ENCODE data around the gene SEC24C. TPM values are rescaled to one million over a fixed set of nuclear protein-coding genes. Genes with fewer than 3 reads are reported as not detected.

Gene SEC24C
- total RNA-seq, 2 experiments from 2014 or later, result 52.0 to 54.2 TPM

DNA sequence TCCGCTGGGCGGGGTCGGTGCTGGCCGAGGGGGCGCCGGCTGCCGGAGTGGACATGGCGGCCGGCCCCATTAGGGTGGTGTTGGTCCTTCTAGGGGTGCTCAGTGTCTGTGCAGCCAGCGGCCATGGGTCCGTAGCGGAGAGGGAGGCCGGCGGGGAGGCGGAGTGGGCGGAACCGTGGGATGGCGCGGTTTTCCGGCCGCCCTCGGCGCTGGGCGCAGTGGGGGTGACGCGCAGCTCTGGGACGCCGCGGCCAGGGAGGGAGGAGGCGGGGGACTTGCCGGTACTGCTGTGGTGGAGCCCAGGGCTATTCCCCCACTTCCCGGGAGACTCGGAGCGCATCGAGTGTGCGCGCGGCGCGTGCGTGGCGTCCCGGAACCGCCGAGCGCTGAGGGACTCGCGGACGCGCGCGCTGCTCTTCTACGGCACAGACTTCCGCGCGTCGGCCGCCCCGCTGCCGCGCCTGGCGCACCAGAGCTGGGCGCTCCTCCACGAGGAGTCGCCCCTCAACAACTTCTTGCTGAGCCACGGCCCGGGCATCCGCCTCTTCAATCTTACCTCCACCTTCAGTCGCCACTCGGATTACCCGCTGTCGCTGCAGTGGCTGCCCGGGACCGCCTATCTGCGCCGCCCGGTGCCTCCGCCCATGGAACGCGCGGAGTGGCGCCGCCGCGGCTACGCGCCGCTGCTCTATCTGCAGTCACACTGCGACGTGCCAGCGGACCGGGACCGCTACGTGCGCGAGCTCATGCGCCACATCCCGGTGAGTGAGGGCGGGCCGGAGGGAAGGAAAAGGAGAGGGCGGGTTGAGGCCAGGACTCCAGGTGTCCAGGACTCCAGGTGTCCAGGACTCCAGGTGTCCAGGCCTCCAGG, 28.3 kb downstream of the SEC24C start:
- Histone ChIP-seq H3K4me1 (ENCODE audit: insufficient read depth, low read length) (peaks cover 49% of the 10 kb centered on the region), H3K36me3 (ENCODE audit: insufficient read depth, low read length) (peaks cover 59% of the 10 kb centered on the region), H3K27me3 (ENCODE audit: control insufficient read depth in 1 of 2, insufficient read depth in 2 of 2, low read length in 2 of 2) (no peaks in the 10 kb centered on the region), H3K9me3 (ENCODE audit: control insufficient read depth in 1 of 2, insufficient read depth in 1 of 2, low read length in 2 of 2) (no peaks in the 10 kb centered on the region), H3K4me3 (ENCODE audit: low read length) (peak overlapping the region; percentile 90), H3K27ac (ENCODE audit: low read depth in 1 of 2, low read length in 2 of 2) (peak overlapping the region; percentile 91 to 92)
- ChIA-PET POLR2A (interaction anchor here (0.6 to 7.6 kb wide), 24 partner anchors 11 to 1438 kb away, joined by 3 to 244 read pairs (median 4); partner anchors contain the start of genes CAMK2G, CHCHD1, NDST2 and PPP3CB), CTCF (interaction anchor here (0.6 to 3.8 kb wide), 11 partner anchors 9 to 107 kb away, joined by 3 to 24 read pairs (median 9); partner anchors contain the start of genes CHCHD1, SEC24C and ZSWIM8)
- H3K27ac Mint-ChIP-seq, result peak overlapping the region; percentile 97
- peak overlapping the region; percentile 96 for H3K4me3 Mint-ChIP-seq
- ATAC-seq (ENCODE audit: poor library complexity) (peak; percentile 71), DNase-seq (peak; percentile 61 to 95 (median 76))
- H3K4me1 Mint-ChIP-seq (ENCODE audit: low read depth), result peaks cover 74% of the 10 kb centered on the region
- H3K27me3 Mint-ChIP-seq, result no peaks in the 10 kb centered on the region
- intact Hi-C loops (cut with DNase I, micrococcal nuclease), result loop anchor here (1.0 to 5.0 kb wide), 3 partner anchors 13 to 105 kb away; partner anchors contain the start of genes NDST2 (in 2 of the 2) and ZSWIM8 (in 1 of the 2)
- TF ChIP-seq, protein P1, sequence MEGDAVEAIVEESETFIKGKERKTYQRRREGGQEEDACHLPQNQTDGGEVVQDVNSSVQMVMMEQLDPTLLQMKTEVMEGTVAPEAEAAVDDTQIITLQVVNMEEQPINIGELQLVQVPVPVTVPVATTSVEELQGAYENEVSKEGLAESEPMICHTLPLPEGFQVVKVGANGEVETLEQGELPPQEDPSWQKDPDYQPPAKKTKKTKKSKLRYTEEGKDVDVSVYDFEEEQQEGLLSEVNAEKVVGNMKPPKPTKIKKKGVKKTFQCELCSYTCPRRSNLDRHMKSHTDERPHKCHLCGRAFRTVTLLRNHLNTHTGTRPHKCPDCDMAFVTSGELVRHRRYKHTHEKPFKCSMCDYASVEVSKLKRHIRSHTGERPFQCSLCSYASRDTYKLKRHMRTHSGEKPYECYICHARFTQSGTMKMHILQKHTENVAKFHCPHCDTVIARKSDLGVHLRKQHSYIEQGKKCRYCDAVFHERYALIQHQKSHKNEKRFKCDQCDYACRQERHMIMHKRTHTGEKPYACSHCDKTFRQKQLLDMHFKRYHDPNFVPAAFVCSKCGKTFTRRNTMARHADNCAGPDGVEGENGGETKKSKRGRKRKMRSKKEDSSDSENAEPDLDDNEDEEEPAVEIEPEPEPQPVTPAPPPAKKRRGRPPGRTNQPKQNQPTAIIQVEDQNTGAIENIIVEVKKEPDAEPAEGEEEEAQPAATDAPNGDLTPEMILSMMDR (IDR thresholded peaks at IDR 0.05), result no peak
- H3K9me3 Mint-ChIP-seq, result no peaks in the 10 kb centered on the region
- peaks cover 84% of the 10 kb centered on the region for H3K36me3 Mint-ChIP-seq (ENCODE audit: low read depth)

DNA sequence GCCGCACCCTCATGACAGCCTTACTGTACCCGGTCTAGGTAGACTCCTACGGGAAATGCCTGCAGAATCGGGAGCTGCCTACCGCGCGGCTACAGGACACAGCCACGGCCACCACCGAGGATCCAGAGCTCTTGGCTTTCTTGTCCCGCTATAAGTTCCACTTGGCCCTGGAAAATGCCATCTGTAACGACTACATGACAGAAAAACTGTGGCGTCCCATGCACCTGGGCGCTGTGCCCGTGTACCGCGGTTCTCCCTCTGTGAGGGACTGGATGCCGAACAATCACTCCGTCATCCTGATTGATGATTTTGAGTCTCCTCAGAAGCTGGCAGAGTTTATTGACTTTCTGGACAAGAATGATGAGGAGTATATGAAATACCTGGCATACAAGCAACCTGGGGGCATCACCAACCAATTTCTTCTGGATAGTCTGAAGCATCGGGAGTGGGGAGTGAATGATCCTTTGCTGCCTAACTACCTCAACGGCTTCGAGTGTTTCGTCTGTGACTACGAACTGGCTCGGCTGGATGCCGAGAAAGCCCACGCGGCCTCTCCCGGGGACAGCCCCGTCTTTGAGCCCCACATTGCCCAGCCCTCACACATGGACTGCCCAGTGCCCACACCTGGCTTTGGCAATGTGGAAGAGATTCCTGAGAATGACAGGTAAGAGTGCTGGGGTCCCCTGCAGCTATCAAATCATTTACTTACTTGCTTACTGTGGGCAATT, 29.1 kb downstream of the SEC24C start:
- Mint-ChIP-seq H3K27ac (peak overlapping the region; percentile 97), H3K4me1 (ENCODE audit: low read depth) (peaks cover 74% of the 10 kb centered on the region), H3K4me3 (peak overlapping the region; percentile 96), H3K27me3 (no peaks in the 10 kb centered on the region), H3K9me3 (no peaks in the 10 kb centered on the region), H3K36me3 (ENCODE audit: low read depth) (peaks cover 77% of the 10 kb centered on the region)
- Histone ChIP-seq H3K27me3 (ENCODE audit: control insufficient read depth in 1 of 2, insufficient read depth in 2 of 2, low read length in 2 of 2) (no peaks in the 10 kb centered on the region), H3K36me3 (ENCODE audit: insufficient read depth, low read length) (peaks cover 54% of the 10 kb centered on the region), H3K4me3 (ENCODE audit: low read length) (peak overlapping the region; percentile 90), H3K27ac (ENCODE audit: low read depth in 1 of 2, low read length in 2 of 2) (peak overlapping the region; percentile 91 to 92), H3K9me3 (ENCODE audit: control insufficient read depth in 1 of 2, insufficient read depth in 1 of 2, low read length in 2 of 2) (no peaks in the 10 kb centered on the region), H3K4me1 (ENCODE audit: insufficient read depth, low read length) (peaks cover 49% of the 10 kb centered on the region)
- TF ChIP-seq, protein P1 (IDR thresholded peaks at IDR 0.05), result no peak
- intact Hi-C loops (cut with DNase I, micrococcal nuclease), result loop anchor here (2.0 to 5.0 kb wide), 2 partner anchors 37 to 104 kb away; partner anchors contain the start of gene NDST2 (in 2 of the 2)
- POLR2A ChIA-PET, result interaction anchor here (0.5 to 7.6 kb wide), 19 partner anchors 11 to 1437 kb away, joined by 3 to 244 read pairs (median 4); partner anchors contain the start of genes CAMK2G, CHCHD1, NDST2 and SEC24C
- DNase-seq, result peak in 2 of 14 experiments; percentile 30 to 43
- peak; percentile 8 for ATAC-seq (ENCODE audit: poor library complexity)
- CTCF ChIA-PET, result interaction anchor here (0.6 to 3.8 kb wide), 9 partner anchors 8 to 106 kb away, joined by 3 to 24 read pairs (median 9); partner anchors contain the start of genes CHCHD1, SEC24C and ZSWIM8

DNA sequence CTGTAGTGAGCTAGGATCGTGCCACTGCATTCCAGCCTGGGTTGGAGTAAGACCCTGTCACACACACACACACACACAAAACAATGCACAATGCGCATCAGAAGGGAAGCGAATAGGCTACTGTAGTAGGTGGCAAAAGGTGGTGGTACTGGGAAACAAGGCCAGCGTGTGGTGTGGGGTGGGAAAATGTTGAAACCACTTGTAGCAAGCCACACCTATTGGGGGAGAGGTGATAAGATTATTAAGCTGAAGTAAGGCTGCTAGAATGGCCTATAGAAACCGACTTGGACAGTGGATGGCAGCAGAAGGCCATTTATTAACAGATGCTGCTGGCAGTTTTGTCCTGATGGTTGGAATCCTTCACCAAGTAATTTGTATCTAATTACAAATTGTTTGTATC, 30.5 kb downstream of the SEC24C start:
- peak overlapping the region; percentile 96 for H3K4me3 Mint-ChIP-seq
- peak overlapping the region; percentile 40 for H3K27ac Mint-ChIP-seq
- intact Hi-C loops (cut with DNase I, micrococcal nuclease), result loop anchor here in 1 of 2 experiments (2.0 to 5.0 kb wide), 3 partner anchors 30 to 1438 kb away; partner anchors contain the start of genes SEC24C and VDAC2
- no peak overlapping the region for H3K27ac ChIP-seq (ENCODE audit: low read depth in 1 of 2, low read length in 2 of 2)
- ChIA-PET CTCF (interaction anchor here (3.3 kb wide), 1 partner anchor 12 kb away, joined by 12 read pairs; the partner anchor contains the start of gene ZSWIM8), POLR2A (no interaction called here)
- H3K36me3 Mint-ChIP-seq (ENCODE audit: low read depth), result peaks cover 71% of the 10 kb centered on the region
- no peaks in the 10 kb centered on the region for H3K27me3 ChIP-seq (ENCODE audit: control insufficient read depth in 1 of 2, insufficient read depth in 2 of 2, low read length in 2 of 2)
- H3K4me1 Mint-ChIP-seq (ENCODE audit: low read depth), result peaks cover 66% of the 10 kb centered on the region
- H3K4me1 ChIP-seq (ENCODE audit: insufficient read depth, low read length), result peaks cover 39% of the 10 kb centered on the region
- no peaks in the 10 kb centered on the region for H3K27me3 Mint-ChIP-seq
- H3K9me3 Mint-ChIP-seq, result no peaks in the 10 kb centered on the region
- peak in 3 of 14 experiments; percentile 29 to 78 (median 47) for DNase-seq
- H3K9me3 ChIP-seq (ENCODE audit: control insufficient read depth in 1 of 2, insufficient read depth in 1 of 2, low read length in 2 of 2), result no peaks in the 10 kb centered on the region
- TF ChIP-seq, protein P1 (IDR thresholded peaks at IDR 0.05), result no peak
- ATAC-seq (ENCODE audit: poor library complexity), result no peak
- peak overlapping the region; percentile 90 for H3K4me3 ChIP-seq (ENCODE audit: low read length)
- peaks cover 61% of the 10 kb centered on the region for H3K36me3 ChIP-seq (ENCODE audit: insufficient read depth, low read length)
